Measurements from ENCODE around the gene HECA. TPM values are rescaled to one million over a fixed set of nuclear protein-coding genes. Genes with fewer than 3 reads are reported as not detected.
A peak's percentile ranks its signal among the peaks of the same experiment; 100 is the strongest.

Gene HECA
- total RNA-seq, 1 experiment from 2014 or later = 11.6 TPM

DNA sequence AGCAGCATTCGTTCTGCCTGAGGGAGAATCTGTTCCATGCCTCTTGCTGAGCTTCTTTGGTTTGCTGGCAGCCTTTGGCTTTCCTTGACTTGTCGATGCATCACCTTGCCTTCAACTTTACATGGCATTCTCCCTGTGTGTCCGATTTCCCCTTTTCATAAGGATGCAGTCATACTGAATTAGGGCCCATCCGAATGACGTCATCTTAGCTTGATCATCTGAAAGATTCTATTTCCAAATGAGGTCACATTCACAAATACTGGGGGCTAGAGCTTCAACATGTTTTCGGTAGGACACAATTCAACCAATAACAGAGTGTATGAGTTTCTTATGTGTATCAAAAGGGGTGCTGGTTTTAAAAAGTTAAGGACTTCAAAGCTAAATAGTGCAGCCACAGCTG is 27.8 kb upstream of the HECA start:
- H3K4me3 ChIP-seq = no peak overlapping the region
- H3K27ac ChIP-seq = no peak overlapping the region
- H3K4me2 ChIP-seq = no peak overlapping the region
- POLR2A ChIA-PET (ENCODE audit: unreplicated experiment) = no interaction called here
- no peak overlapping the region for H2AFZ ChIP-seq
- no peaks in the 10 kb centered on the region for H3K4me1 ChIP-seq (replicated peaks; ENCODE audit: insufficient read depth)
- H3K27me3 ChIP-seq (ENCODE audit: insufficient read depth, low read depth) = no peaks in the 10 kb centered on the region
- H3K79me2 ChIP-seq (ENCODE audit: low read depth) = no peaks in the 10 kb centered on the region
- TF ChIP-seq, protein P1, sequence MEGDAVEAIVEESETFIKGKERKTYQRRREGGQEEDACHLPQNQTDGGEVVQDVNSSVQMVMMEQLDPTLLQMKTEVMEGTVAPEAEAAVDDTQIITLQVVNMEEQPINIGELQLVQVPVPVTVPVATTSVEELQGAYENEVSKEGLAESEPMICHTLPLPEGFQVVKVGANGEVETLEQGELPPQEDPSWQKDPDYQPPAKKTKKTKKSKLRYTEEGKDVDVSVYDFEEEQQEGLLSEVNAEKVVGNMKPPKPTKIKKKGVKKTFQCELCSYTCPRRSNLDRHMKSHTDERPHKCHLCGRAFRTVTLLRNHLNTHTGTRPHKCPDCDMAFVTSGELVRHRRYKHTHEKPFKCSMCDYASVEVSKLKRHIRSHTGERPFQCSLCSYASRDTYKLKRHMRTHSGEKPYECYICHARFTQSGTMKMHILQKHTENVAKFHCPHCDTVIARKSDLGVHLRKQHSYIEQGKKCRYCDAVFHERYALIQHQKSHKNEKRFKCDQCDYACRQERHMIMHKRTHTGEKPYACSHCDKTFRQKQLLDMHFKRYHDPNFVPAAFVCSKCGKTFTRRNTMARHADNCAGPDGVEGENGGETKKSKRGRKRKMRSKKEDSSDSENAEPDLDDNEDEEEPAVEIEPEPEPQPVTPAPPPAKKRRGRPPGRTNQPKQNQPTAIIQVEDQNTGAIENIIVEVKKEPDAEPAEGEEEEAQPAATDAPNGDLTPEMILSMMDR (conservative IDR thresholded peaks at IDR 0.05) = no peak
- no peaks in the 10 kb centered on the region for H4K20me1 ChIP-seq (ENCODE audit: insufficient read depth)
- no peaks in the 10 kb centered on the region for H3K9me2 ChIP-seq (ENCODE audit: insufficient read depth)
- H3K36me3 ChIP-seq (ENCODE audit: low read depth) = no peaks in the 10 kb centered on the region
- CTCF ChIA-PET = no interaction called here
- intact Hi-C loops (cut with micrococcal nuclease; ENCODE audit: unreplicated experiment) = no loop called here
- no peak for DNase-seq
- H3K9me3 ChIP-seq (ENCODE audit: insufficient read depth, low read depth) = 0 out of 2 replicates have a peak, but pooled peaks cover 3% of the 10 kb centered on the region
- no peaks in the 10 kb centered on the region for H3F3A ChIP-seq (ENCODE audit: insufficient read depth, low read depth)
- BruUV-seq (replicated peaks) = no TSS peak

- H3K4me3 ChIP-seq = no peak overlapping the region
- H3K27ac ChIP-seq = no peak overlapping the region
- H3K9me2 ChIP-seq (ENCODE audit: insufficient read depth) = no peaks in the 10 kb centered on the region
- no peak overlapping the region for H2AFZ ChIP-seq
- intact Hi-C loops (cut with micrococcal nuclease; ENCODE audit: unreplicated experiment) = no loop called here
- H3K9me3 ChIP-seq (ENCODE audit: insufficient read depth, low read depth) = 0 out of 2 replicates have a peak, but pooled peaks cover 3% of the 10 kb centered on the region
- no peaks in the 10 kb centered on the region for H4K20me1 ChIP-seq (ENCODE audit: insufficient read depth)
- no TSS peak for BruUV-seq (replicated peaks)
- DNase-seq = no peak
- ChIA-PET POLR2A (ENCODE audit: unreplicated experiment) (no interaction called here), CTCF (no interaction called here)
- H3K4me1 ChIP-seq (replicated peaks; ENCODE audit: insufficient read depth) = no peaks in the 10 kb centered on the region; the same call in 1 of the 2 replicates
- H3F3A ChIP-seq (ENCODE audit: insufficient read depth, low read depth) = no peaks in the 10 kb centered on the region
- no peak overlapping the region for H3K4me2 ChIP-seq
- no peaks in the 10 kb centered on the region for H3K79me2 ChIP-seq (ENCODE audit: low read depth)
- H3K27me3 ChIP-seq (ENCODE audit: insufficient read depth, low read depth) = no peaks in the 10 kb centered on the region
- H3K36me3 ChIP-seq (ENCODE audit: low read depth) = no peaks in the 10 kb centered on the region
- TF ChIP-seq, protein P1 (conservative IDR thresholded peaks at IDR 0.05) = no peak
- no peak for TF ChIP-seq EZH2 (IDR thresholded peaks at IDR 0.05; ENCODE audit: low read depth)
Observed at GRCh38 chr6:139108378-139108777, 26.5 kb upstream of the HECA start.

DNA sequence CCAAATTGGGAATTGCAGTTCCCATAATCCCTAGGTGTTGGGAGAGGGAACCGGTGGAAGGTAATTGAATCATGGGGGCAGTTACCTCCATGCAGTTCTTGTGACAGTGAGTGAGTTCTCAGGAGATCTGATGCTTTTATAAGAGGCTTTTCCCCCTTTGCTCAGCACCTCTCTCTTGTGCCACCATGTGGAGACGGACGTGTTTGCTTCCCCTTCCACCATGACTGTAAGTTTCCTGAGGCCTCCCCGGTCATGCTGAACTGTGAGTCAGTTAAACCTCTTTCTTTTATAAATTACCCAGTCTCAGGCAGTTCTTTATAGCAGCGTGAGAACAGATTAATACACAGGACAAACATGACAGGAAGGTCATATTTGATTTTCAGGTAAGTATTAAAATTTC is 25.3 kb upstream of the HECA start:
- H3K79me2 ChIP-seq (ENCODE audit: low read depth) = no peaks in the 10 kb centered on the region
- no peaks in the 10 kb centered on the region for H3K9me3 ChIP-seq (ENCODE audit: insufficient read depth, low read depth)
- no peaks in the 10 kb centered on the region for H3K9me2 ChIP-seq (ENCODE audit: insufficient read depth)
- BruUV-seq (replicated peaks) = no TSS peak
- peak in 1 of 2 experiments; percentile 21 for DNase-seq
- TF ChIP-seq, protein P1 (conservative IDR thresholded peaks at IDR 0.05) = no peak
- TF ChIP-seq EZH2 (IDR thresholded peaks at IDR 0.05; ENCODE audit: low read depth) = no peak
- no peak overlapping the region for H2AFZ ChIP-seq
- POLR2A ChIA-PET (ENCODE audit: unreplicated experiment) = no interaction called here
- CTCF ChIA-PET = no interaction called here
- no peak overlapping the region for H3K4me2 ChIP-seq
- no peak overlapping the region for H3K4me3 ChIP-seq
- no peaks in the 10 kb centered on the region for H3K36me3 ChIP-seq (ENCODE audit: low read depth)
- H4K20me1 ChIP-seq (ENCODE audit: insufficient read depth) = no peaks in the 10 kb centered on the region
- intact Hi-C loops (cut with micrococcal nuclease; ENCODE audit: unreplicated experiment) = no loop called here
- no peaks in the 10 kb centered on the region for H3F3A ChIP-seq (ENCODE audit: insufficient read depth, low read depth)
- no peaks in the 10 kb centered on the region for H3K27me3 ChIP-seq (ENCODE audit: insufficient read depth, low read depth)
- no peak overlapping the region for H3K27ac ChIP-seq
- no peaks in the 10 kb centered on the region; the same call in 1 of the 2 replicates for H3K4me1 ChIP-seq (replicated peaks; ENCODE audit: insufficient read depth)

Data from PC-9 (cell line).